HG02623 (cell line): ENCODE measurements around the gene CYB5R2.

Experiments
- ATAC-seq: cut with Tn5 transposase; IDR thresholded peaks from one replicate; pipeline ENCODE4 v1.9.1; 2021; ENCODE audit warnings: moderate library complexity; ENCODE audit not compliant: unreplicated experiment

Gene CYB5R2

GRCh38 chr11:7672960-7673723 is at the start of gene CYB5R2:
Gene CYB5R2 (minus strand): TSS chr11:7673500. CDS start chr11:7672825, 675 bp downstream.
- no peak for ATAC-seq

GRCh38 chr11:7714786-7715185 is 41.5 kb upstream of the CYB5R2 start:
- no peak for ATAC-seq

GRCh38 chr11:7706377-7706776 is 33.1 kb upstream of the CYB5R2 start, which contains the start of gene OVCH2:
Gene OVCH2 (minus strand): TSS chr11:7706477. CDS start chr11:7706394, 83 bp downstream.
- ATAC-seq, result no peak

GRCh38 chr11:7703740-7704139 is 30.4 kb upstream of the CYB5R2 start:
- ATAC-seq, result no peak

GRCh38 chr11:7696424-7696823 is 23.1 kb upstream of the CYB5R2 start:
- ATAC-seq, result no peak

- ATAC-seq, result no peak
Observed at GRCh38 chr11:7694235-7694634, 20.9 kb upstream of the CYB5R2 start.

GRCh38 chr11:7692426-7692825 is 19.1 kb upstream of the CYB5R2 start:
- no peak for ATAC-seq

GRCh38 chr11:7691759-7692350 is 18.6 kb upstream of the CYB5R2 start:
- no peak for ATAC-seq

GRCh38 chr11:7690648-7691047 is 17.3 kb upstream of the CYB5R2 start:
- peak; percentile 46 for ATAC-seq

GRCh38 chr11:7689239-7689638 is 15.9 kb upstream of the CYB5R2 start:
- ATAC-seq, result no peak

- ATAC-seq, result peak; percentile 49
Observed at GRCh38 chr11:7688238-7688826, 15.0 kb upstream of the CYB5R2 start.

- ATAC-seq, result no peak
Observed at GRCh38 chr11:7687386-7687785, 14.1 kb upstream of the CYB5R2 start.

GRCh38 chr11:7686761-7687160 is 13.5 kb upstream of the CYB5R2 start:
- no peak for ATAC-seq

- ATAC-seq, result no peak
Observed at GRCh38 chr11:7683571-7683970, 10.3 kb upstream of the CYB5R2 start.

GRCh38 chr11:7677796-7678201 is 4.5 kb upstream of the CYB5R2 start:
- no peak for ATAC-seq

GRCh38 chr11:7677071-7677470 is 3.8 kb upstream of the CYB5R2 start:
- no peak for ATAC-seq

- ATAC-seq, result no peak
Observed at GRCh38 chr11:7675631-7676030, 2.3 kb upstream of the CYB5R2 start.

- no peak for ATAC-seq
Observed at GRCh38 chr11:7673724-7674434, 579 bp upstream of the CYB5R2 start.

GRCh38 chr11:7672276-7672959 is 882 bp downstream of the CYB5R2 start:
- no peak for ATAC-seq

GRCh38 chr11:7671347-7672215 is 1.7 kb downstream of the CYB5R2 start:
- peak; percentile 75 for ATAC-seq
